Measurements from ENCODE around the gene HOXA3. TPM values are rescaled to one million over a fixed set of nuclear protein-coding genes. Genes with fewer than 3 reads are reported as not detected.
A peak's percentile ranks its signal among the peaks of the same experiment; 100 is the strongest.

HOXA3 gene
- total and polyA plus RNA-seq, 2 of the 13 experiments (the other 11 are each of a cell fraction or from before 2014, with no cell fraction given): 2.9 to 4.6 TPM

DNA sequence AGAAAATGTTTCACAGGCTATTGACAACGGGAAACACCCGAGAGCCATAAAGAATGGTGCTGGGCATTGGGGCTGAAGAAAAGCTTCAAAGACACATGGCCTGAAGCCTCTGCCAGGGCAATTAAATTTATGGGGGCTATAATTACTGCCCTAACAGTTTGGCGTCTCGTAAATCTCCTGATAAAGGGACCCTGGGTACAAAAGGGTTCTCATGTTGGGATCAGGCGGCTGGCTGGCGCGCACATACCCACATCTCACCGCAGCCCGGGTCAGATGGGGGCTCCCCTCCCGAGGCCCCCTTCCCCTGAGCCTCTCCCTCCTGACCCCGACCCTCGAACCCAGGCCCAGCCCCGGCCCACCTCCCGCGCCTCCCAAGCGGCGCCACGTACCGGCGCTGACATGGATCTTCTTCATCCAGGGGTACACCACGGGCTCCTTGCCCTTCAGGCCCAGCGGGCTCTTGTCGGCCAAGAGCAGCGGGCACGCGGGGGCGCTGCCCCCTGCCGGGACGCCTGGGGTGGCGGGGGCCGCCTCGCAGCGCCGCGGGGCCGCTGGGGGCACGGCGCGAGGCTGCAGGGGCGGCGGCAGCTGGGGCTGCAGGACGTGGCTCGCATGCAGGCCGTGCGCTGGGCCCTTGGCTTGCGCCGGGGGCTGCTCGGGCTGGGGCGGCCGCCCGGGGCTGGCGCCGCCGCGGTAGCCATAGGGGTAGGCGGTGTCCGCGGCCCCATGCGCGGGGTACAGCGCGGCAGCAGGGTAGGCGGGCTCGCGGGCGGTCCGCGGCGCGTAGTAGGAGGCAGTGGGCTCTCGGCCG, 22.4 kb downstream of the HOXA3 start (continued):
- TF ChIP-seq, protein P1, sequence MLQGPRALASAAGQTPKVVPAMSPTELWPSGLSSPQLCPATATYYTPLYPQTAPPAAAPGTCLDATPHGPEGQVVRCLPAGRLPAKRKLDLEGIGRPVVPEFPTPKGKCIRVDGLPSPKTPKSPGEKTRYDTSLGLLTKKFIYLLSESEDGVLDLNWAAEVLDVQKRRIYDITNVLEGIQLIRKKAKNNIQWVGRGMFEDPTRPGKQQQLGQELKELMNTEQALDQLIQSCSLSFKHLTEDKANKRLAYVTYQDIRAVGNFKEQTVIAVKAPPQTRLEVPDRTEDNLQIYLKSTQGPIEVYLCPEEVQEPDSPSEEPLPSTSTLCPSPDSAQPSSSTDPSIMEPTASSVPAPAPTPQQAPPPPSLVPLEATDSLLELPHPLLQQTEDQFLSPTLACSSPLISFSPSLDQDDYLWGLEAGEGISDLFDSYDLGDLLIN (CRISPR knock-in tag; IDR thresholded peaks at IDR 0.05; ENCODE audit: borderline replicate concordance): no peak
- TF ChIP-seq, protein P2, sequence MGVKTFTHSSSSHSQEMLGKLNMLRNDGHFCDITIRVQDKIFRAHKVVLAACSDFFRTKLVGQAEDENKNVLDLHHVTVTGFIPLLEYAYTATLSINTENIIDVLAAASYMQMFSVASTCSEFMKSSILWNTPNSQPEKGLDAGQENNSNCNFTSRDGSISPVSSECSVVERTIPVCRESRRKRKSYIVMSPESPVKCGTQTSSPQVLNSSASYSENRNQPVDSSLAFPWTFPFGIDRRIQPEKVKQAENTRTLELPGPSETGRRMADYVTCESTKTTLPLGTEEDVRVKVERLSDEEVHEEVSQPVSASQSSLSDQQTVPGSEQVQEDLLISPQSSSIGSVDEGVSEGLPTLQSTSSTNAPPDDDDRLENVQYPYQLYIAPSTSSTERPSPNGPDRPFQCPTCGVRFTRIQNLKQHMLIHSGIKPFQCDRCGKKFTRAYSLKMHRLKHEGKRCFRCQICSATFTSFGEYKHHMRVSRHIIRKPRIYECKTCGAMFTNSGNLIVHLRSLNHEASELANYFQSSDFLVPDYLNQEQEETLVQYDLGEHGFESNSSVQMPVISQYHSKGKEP (CRISPR knock-in tag; IDR thresholded peaks at IDR 0.05): no peak
- TF ChIP-seq, protein P3, sequence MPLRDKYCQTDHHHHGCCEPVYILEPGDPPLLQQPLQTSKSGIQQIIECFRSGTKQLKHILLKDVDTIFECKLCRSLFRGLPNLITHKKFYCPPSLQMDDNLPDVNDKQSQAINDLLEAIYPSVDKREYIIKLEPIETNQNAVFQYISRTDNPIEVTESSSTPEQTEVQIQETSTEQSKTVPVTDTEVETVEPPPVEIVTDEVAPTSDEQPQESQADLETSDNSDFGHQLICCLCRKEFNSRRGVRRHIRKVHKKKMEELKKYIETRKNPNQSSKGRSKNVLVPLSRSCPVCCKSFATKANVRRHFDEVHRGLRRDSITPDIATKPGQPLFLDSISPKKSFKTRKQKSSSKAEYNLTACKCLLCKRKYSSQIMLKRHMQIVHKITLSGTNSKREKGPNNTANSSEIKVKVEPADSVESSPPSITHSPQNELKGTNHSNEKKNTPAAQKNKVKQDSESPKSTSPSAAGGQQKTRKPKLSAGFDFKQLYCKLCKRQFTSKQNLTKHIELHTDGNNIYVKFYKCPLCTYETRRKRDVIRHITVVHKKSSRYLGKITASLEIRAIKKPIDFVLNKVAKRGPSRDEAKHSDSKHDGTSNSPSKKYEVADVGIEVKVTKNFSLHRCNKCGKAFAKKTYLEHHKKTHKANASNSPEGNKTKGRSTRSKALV (CRISPR knock-in tag; IDR thresholded peaks at IDR 0.05): 0 out of 2 replicates have a peak, but pooled peaks have one; percentile 32
- TF ChIP-seq RXRB (CRISPR knock-in tag; IDR thresholded peaks at IDR 0.05; ENCODE audit: borderline replicate concordance) (0 out of 2 replicates have a peak, but pooled peaks have one; percentile 4), ATF1 (CRISPR knock-in tag; IDR thresholded peaks at IDR 0.05) (no peak), ZNF776 (CRISPR knock-in tag; IDR thresholded peaks at IDR 0.05) (no peak), YEATS4 (CRISPR knock-in tag; IDR thresholded peaks at IDR 0.05; ENCODE audit: borderline replicate concordance) (peak; percentile 50; the same call in 1 of the 2 replicates), FOSL2 (CRISPR knock-in tag; IDR thresholded peaks at IDR 0.05) (peak; percentile 30; the same call in 1 of the 2 replicates), HDAC6 (IDR thresholded peaks at IDR 0.05; ENCODE audit: low read depth, low read length) (no peak)
- TF ChIP-seq, protein P4, sequence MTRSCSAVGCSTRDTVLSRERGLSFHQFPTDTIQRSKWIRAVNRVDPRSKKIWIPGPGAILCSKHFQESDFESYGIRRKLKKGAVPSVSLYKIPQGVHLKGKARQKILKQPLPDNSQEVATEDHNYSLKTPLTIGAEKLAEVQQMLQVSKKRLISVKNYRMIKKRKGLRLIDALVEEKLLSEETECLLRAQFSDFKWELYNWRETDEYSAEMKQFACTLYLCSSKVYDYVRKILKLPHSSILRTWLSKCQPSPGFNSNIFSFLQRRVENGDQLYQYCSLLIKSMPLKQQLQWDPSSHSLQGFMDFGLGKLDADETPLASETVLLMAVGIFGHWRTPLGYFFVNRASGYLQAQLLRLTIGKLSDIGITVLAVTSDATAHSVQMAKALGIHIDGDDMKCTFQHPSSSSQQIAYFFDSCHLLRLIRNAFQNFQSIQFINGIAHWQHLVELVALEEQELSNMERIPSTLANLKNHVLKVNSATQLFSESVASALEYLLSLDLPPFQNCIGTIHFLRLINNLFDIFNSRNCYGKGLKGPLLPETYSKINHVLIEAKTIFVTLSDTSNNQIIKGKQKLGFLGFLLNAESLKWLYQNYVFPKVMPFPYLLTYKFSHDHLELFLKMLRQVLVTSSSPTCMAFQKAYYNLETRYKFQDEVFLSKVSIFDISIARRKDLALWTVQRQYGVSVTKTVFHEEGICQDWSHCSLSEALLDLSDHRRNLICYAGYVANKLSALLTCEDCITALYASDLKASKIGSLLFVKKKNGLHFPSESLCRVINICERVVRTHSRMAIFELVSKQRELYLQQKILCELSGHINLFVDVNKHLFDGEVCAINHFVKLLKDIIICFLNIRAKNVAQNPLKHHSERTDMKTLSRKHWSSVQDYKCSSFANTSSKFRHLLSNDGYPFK (CRISPR knock-in tag; IDR thresholded peaks at IDR 0.05; ENCODE audit: borderline replicate concordance): no peak
- TF ChIP-seq, protein P5, sequence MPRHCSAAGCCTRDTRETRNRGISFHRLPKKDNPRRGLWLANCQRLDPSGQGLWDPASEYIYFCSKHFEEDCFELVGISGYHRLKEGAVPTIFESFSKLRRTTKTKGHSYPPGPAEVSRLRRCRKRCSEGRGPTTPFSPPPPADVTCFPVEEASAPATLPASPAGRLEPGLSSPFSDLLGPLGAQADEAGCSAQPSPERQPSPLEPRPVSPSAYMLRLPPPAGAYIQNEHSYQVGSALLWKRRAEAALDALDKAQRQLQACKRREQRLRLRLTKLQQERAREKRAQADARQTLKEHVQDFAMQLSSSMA (CRISPR knock-in tag; IDR thresholded peaks at IDR 0.05): 0 out of 2 replicates have a peak, but pooled peaks have one; percentile 20
- TF ChIP-seq, protein P6, sequence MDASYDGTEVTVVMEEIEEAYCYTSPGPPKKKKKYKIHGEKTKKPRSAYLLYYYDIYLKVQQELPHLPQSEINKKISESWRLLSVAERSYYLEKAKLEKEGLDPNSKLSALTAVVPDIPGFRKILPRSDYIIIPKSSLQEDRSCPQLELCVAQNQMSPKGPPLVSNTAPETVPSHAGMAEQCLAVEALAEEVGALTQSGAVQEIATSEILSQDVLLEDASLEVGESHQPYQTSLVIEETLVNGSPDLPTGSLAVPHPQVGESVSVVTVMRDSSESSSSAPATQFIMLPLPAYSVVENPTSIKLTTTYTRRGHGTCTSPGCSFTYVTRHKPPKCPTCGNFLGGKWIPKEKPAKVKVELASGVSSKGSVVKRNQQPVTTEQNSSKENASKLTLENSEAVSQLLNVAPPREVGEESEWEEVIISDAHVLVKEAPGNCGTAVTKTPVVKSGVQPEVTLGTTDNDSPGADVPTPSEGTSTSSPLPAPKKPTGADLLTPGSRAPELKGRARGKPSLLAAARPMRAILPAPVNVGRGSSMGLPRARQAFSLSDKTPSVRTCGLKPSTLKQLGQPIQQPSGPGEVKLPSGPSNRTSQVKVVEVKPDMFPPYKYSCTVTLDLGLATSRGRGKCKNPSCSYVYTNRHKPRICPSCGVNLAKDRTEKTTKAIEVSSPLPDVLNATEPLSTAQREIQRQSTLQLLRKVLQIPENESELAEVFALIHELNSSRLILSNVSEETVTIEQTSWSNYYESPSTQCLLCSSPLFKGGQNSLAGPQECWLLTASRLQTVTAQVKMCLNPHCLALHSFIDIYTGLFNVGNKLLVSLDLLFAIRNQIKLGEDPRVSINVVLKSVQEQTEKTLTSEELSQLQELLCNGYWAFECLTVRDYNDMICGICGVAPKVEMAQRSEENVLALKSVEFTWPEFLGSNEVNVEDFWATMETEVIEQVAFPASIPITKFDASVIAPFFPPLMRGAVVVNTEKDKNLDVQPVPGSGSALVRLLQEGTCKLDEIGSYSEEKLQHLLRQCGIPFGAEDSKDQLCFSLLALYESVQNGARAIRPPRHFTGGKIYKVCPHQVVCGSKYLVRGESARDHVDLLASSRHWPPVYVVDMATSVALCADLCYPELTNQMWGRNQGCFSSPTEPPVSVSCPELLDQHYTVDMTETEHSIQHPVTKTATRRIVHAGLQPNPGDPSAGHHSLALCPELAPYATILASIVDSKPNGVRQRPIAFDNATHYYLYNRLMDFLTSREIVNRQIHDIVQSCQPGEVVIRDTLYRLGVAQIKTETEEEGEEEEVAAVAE (CRISPR knock-in tag; IDR thresholded peaks at IDR 0.05; ENCODE audit: borderline replicate concordance): no peak

Data from HepG2 (cell line).